Endodermal cell (in vitro differentiated cells): ENCODE measurements around the gene SLC35G3. TPM values are rescaled to one million over a fixed set of nuclear protein-coding genes. Genes with fewer than 3 reads are reported as not detected.
"Not testable (repeated sequence)": the region's sequence is repeated elsewhere in the genome, so short reads cannot be mapped to it uniquely, and the experiment has no call there.

Experiments
- DNase-seq: peaks from one replicate; pipeline ENCODE4 v3.0.0-alpha.2; 2017
- H3K27ac ChIP-seq: 2 replicates; pipeline ENCODE4 v1.5.1; 2013; ENCODE audit warnings: mild to moderate bottlenecking, low read depth, low read length, moderate library complexity
- H3K27me3 ChIP-seq: 2 replicates; pipeline ENCODE4 v1.6.1; 2013; ENCODE audit warnings: mild to moderate bottlenecking, low read length, moderate library complexity; ENCODE audit not compliant: insufficient read depth, control insufficient read depth, poor library complexity, severe bottlenecking
- H3K36me3 ChIP-seq: 2 replicates; pipeline ENCODE4 v1.7.0; 2013; ENCODE audit warnings: mild to moderate bottlenecking, low read length, moderate library complexity; ENCODE audit not compliant: control insufficient read depth, insufficient read depth
- H3K4me1 ChIP-seq: one replicate; pipeline ENCODE4 v1.7.0; 2013; ENCODE audit warnings: low read length; ENCODE audit not compliant: control insufficient read depth, insufficient read depth
- H3K4me3 ChIP-seq: 2 replicates; pipeline ENCODE4 v1.5.1; 2013; ENCODE audit warnings: mild to moderate bottlenecking, low read length, moderate library complexity
- H3K9ac ChIP-seq: 2 replicates; pipeline ENCODE4 v1.6.1; 2013; ENCODE audit warnings: mild to moderate bottlenecking, low read length, moderate library complexity; ENCODE audit not compliant: poor library complexity, severe bottlenecking; ENCODE audit errors: extremely low read depth
- H3K9me3 ChIP-seq: 2 replicates; pipeline ENCODE4 v1.6.1; 2013; ENCODE audit warnings: mild to moderate bottlenecking, low read length, moderate library complexity; ENCODE audit not compliant: control insufficient read depth
- H3K27ac Mint-ChIP-seq: 2 replicates; pipeline ENCODE4 v1.8.0; 2020; ENCODE audit warnings: mixed read lengths
- H3K27me3 Mint-ChIP-seq: 2 replicates; pipeline ENCODE4 v1.8.0; 2021; ENCODE audit warnings: mild to moderate bottlenecking, mixed read lengths; ENCODE audit not compliant: insufficient read depth
- H3K36me3 Mint-ChIP-seq: 2 replicates; pipeline ENCODE4 v1.8.0; 2020; ENCODE audit warnings: low read depth, mixed read lengths
- H3K4me1 Mint-ChIP-seq: 2 replicates; pipeline ENCODE4 v1.8.0; 2020; ENCODE audit warnings: mixed read lengths
- H3K4me3 Mint-ChIP-seq: 2 replicates; pipeline ENCODE4 v1.8.0; 2020; ENCODE audit warnings: mild to moderate bottlenecking, moderate library complexity, mixed read lengths
- H3K9me3 Mint-ChIP-seq: 2 replicates; pipeline ENCODE4 v1.8.0; 2020; ENCODE audit warnings: mild to moderate bottlenecking, mixed read lengths
- CTCF ChIP-seq: fragments of 200-600 bp; sonication (generic); conservative IDR thresholded peaks from 2 replicates; pipeline ENCODE4 v1.5.0; 2021; ENCODE audit warnings: antibody characterized with exemption, mild to moderate bottlenecking
- WGBS, 2 experiments: methylation state at CpG; one replicate each; pipeline versions ENCODE4 v1.1.5 to v1.1.7; 2013; ENCODE audit warnings: missing lambda C conversion rate in 2 of 2, mixed read lengths in 1 of 2; ENCODE audit not compliant: insufficient coverage in 1 of 2, insufficient read length in 1 of 2; 5-methylcytosine and 5-hydroxymethylcytosine counted together
- total RNA-seq, 2 donors: library from RNA; stranded (reverse); fragmentation: NEBNext Ultra II Directional in 1 of 2; extraction: Animal tissue kit (Norgen Biotek cat#: 25700) in 1 of 2; gene quantifications; 2 replicates in 1 of 2; 3 replicates in 1 of 2; pipeline ENCODE4 v1.2.1, GENCODE V29; 2021

SLC35G3 gene
- total RNA-seq, 2 donors from 2014 or later: not detected

- Histone ChIP-seq H3K9me3 (no peaks in the 10 kb centered on the region), H3K36me3 (no peaks in the 10 kb centered on the region), H3K27me3 (peaks cover 13% of the 10 kb centered on the region), H3K9ac (no peak overlapping the region), H3K27ac (no peak overlapping the region), H3K4me1 (no peaks in the 10 kb centered on the region), H3K4me3 (no peak overlapping the region)
- Mint-ChIP-seq H3K9me3 (no peaks in the 10 kb centered on the region), H3K4me3 (no peak overlapping the region), H3K27ac (no peak overlapping the region), H3K4me1 (no peaks in the 10 kb centered on the region), H3K36me3 (no peaks in the 10 kb centered on the region), H3K27me3 (peaks cover 15% of the 10 kb centered on the region)
- no peak for TF ChIP-seq CTCF
- DNase-seq: no peak
- 88 to 93% methylated on average over 2 of the region's 2 CpGs for WGBS, 2 experiments
Measured at GRCh38 chr17:35235917-35236316, 41.7 kb upstream of the SLC35G3 start.

DNA sequence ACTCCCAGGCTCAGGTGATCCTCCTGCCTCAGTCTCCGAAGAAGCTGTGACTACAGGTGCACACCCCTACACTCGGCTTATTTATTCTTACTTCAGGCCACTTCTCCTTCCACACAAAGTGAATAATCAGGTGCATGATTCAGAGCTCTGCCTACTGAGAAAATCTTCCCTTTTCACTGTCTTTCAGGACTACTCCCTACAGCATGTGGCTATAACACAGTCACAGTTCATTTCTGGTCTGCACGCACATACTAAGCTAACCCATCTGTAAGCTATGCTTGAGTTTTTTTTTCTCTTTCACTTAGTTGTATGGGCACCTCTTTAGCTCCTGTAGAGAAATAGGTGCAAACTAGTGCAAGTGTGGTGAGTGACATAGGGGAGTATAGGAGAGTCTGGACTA is 41.1 kb upstream of the SLC35G3 start:
- H3K4me1 ChIP-seq: no peaks in the 10 kb centered on the region
- DNase-seq: no peak
- no peak overlapping the region for H3K4me3 ChIP-seq
- Mint-ChIP-seq H3K4me1 (no peaks in the 10 kb centered on the region), H3K36me3 (no peaks in the 10 kb centered on the region), H3K27ac (no peak overlapping the region), H3K4me3 (no peak overlapping the region), H3K27me3 (peaks cover 15% of the 10 kb centered on the region), H3K9me3 (no peaks in the 10 kb centered on the region)
- peaks cover 13% of the 10 kb centered on the region for H3K27me3 ChIP-seq
- H3K36me3 ChIP-seq: no peaks in the 10 kb centered on the region
- WGBS, 2 experiments: 85 to 90% methylated on average over 3 of the region's 3 CpGs
- H3K9ac ChIP-seq: no peak overlapping the region
- no peak for TF ChIP-seq CTCF
- no peaks in the 10 kb centered on the region for H3K9me3 ChIP-seq
- no peak overlapping the region for H3K27ac ChIP-seq

GRCh38 chr17:35234315-35234714 is 40.1 kb upstream of the SLC35G3 start:
- not testable (repeated sequence) for H3K36me3 Mint-ChIP-seq, H3K4me3 Mint-ChIP-seq, H3K9ac ChIP-seq, H3K27ac ChIP-seq, H3K36me3 ChIP-seq, DNase-seq, H3K4me3 ChIP-seq, H3K4me1 ChIP-seq, H3K9me3 ChIP-seq, H3K9me3 Mint-ChIP-seq, H3K27ac Mint-ChIP-seq, H3K4me1 Mint-ChIP-seq
- peaks cover 13% of the 10 kb centered on the region for H3K27me3 ChIP-seq
- 83 to 95% methylated on average over 3 to 4 of the region's 4 CpGs for WGBS, 2 experiments
- peaks cover 13% of the 10 kb centered on the region for H3K27me3 Mint-ChIP-seq

GRCh38 chr17:35229638-35230037 is 35.4 kb upstream of the SLC35G3 start:
- H3K36me3 ChIP-seq: no peaks in the 10 kb centered on the region
- no peak for DNase-seq
- 93% methylated on average over 1 of the region's 1 CpG; no CpG with 5 or more reads in 1 of the 2 experiments for WGBS, 2 experiments
- no peak overlapping the region for H3K4me3 ChIP-seq
- no peaks in the 10 kb centered on the region for H3K27me3 ChIP-seq
- Mint-ChIP-seq H3K4me3 (no peak overlapping the region), H3K27ac (no peak overlapping the region), H3K27me3 (no peaks in the 10 kb centered on the region), H3K4me1 (no peaks in the 10 kb centered on the region), H3K36me3 (no peaks in the 10 kb centered on the region), H3K9me3 (no peaks in the 10 kb centered on the region)
- no peak for TF ChIP-seq CTCF
- no peak overlapping the region for H3K9ac ChIP-seq
- H3K4me1 ChIP-seq: no peaks in the 10 kb centered on the region
- no peak overlapping the region for H3K27ac ChIP-seq
- H3K9me3 ChIP-seq: no peaks in the 10 kb centered on the region
